Esophagus (tissue), 2 donors: ENCODE data around the gene STARD13. TPM values are rescaled to one million over a fixed set of nuclear protein-coding genes. Genes with fewer than 3 reads are reported as not detected.

Source experiments
- H3K27ac ChIP-seq, 2 donors: one replicate each; pipeline ENCODE4 v1.5.1; 2013; ENCODE audit warnings: low read depth in 2 of 2, mild to moderate bottlenecking in 2 of 2, inconsistent platforms in 1 of 2, low read length in 1 of 2, moderate library complexity in 1 of 2
- H3K27me3 ChIP-seq, 2 donors: one replicate each; pipeline ENCODE4 v1.6.1; 2013; ENCODE audit warnings: low read length in 2 of 2, control low read depth in 1 of 2, mild to moderate bottlenecking in 1 of 2; ENCODE audit not compliant: insufficient read depth in 2 of 2, control insufficient read depth in 1 of 2
- H3K36me3 ChIP-seq, 2 donors: one replicate each; pipeline ENCODE4 v1.6.1; 2013; ENCODE audit warnings: low read length in 1 of 2; ENCODE audit not compliant: control insufficient read depth in 2 of 2, insufficient read depth in 2 of 2
- H3K4me1 ChIP-seq, 2 donors: one replicate each; pipeline ENCODE4 v1.6.1; 2013; ENCODE audit warnings: low read length in 1 of 2; ENCODE audit not compliant: control insufficient read depth in 2 of 2, insufficient read depth in 2 of 2
- H3K4me3 ChIP-seq, 2 donors: one replicate each; pipeline ENCODE4 v1.5.1; 2013; ENCODE audit warnings: low read length in 2 of 2, mild to moderate bottlenecking in 2 of 2, low read depth in 1 of 2, moderate library complexity in 1 of 2
- H3K9me3 ChIP-seq, 2 donors: one replicate each; pipeline ENCODE4 v1.6.1; 2013; ENCODE audit warnings: mild to moderate bottlenecking in 2 of 2, low read depth in 1 of 2, low read length in 1 of 2, moderate library complexity in 1 of 2; ENCODE audit not compliant: control insufficient read depth in 2 of 2, insufficient read depth in 1 of 2
- WGBS, 2 donors: extraction: QIAGEN DNeasy Blood & Tissue Kit; methylation state at CpG; one replicate each; pipeline ENCODE4 v1.1.7; 2013; 5-methylcytosine and 5-hydroxymethylcytosine counted together
- polyA plus RNA-seq, 2 donors: library from polyadenylated mRNA; stranded (reverse); fragments of 200-250 nt; gene quantifications; one replicate each; pipeline ENCODE4 v1.2.3, GENCODE V29; 2013
- donor health status: healthy with polysubstance abuse.
- donor health status: Bipolar disorder and iron deficiency.

The STARD13 gene
- polyA plus RNA-seq, 2 donors, result 1.6 to 3.0 TPM

GRCh38 chr13:33208290-33209220, 77.0 kb downstream of the STARD13 start:
- no peak overlapping the region for H3K4me3 ChIP-seq
- H3K36me3 ChIP-seq, result no peaks in the 10 kb centered on the region
- no peaks in the 10 kb centered on the region for H3K9me3 ChIP-seq
- H3K4me1 ChIP-seq, result peaks cover 0 to 6% of the 10 kb centered on the region in 2 donors
- H3K27ac ChIP-seq, result peak overlapping the region; percentile 61 to 72
- WGBS, 2 donors, result 64 to 67% methylated on average over 6 of the region's 6 CpGs
- no peaks in the 10 kb centered on the region for H3K27me3 ChIP-seq

- Histone ChIP-seq H3K27ac (peak overlapping the region; percentile 64 to 72), H3K4me1 (peaks cover 0 to 6% of the 10 kb centered on the region in 2 donors), H3K36me3 (no peaks in the 10 kb centered on the region), H3K9me3 (no peaks in the 10 kb centered on the region), H3K4me3 (no peak overlapping the region), H3K27me3 (no peaks in the 10 kb centered on the region)
- WGBS, 2 donors, result 26% methylated on average over 3 of the region's 3 CpGs
These were observed 78.0 kb downstream of the STARD13 start for GRCh38 chr13:33207615-33207961.

GRCh38 chr13:33206945-33207614, 78.5 kb downstream of the STARD13 start:
- Histone ChIP-seq H3K27me3 (no peaks in the 10 kb centered on the region), H3K4me3 (no peak overlapping the region), H3K36me3 (no peaks in the 10 kb centered on the region), H3K9me3 (no peaks in the 10 kb centered on the region), H3K27ac (peak overlapping the region; percentile 60 to 64), H3K4me1 (peaks cover 0 to 6% of the 10 kb centered on the region in 2 donors)
- WGBS, 2 donors, result 44 to 55% methylated on average over 5 of the region's 5 CpGs

GRCh38 chr13:33206425-33206824, 79.1 kb downstream of the STARD13 start:
- Histone ChIP-seq H3K36me3 (no peaks in the 10 kb centered on the region), H3K4me1 (peaks cover 0 to 6% of the 10 kb centered on the region in 2 donors), H3K4me3 (no peak overlapping the region), H3K27me3 (no peaks in the 10 kb centered on the region), H3K9me3 (no peaks in the 10 kb centered on the region), H3K27ac (peak overlapping the region in 1 of 2 donors; percentile 11)
- 66 to 83% methylated on average over 3 of the region's 3 CpGs for WGBS, 2 donors

GRCh38 chr13:33205804-33206221, 79.7 kb downstream of the STARD13 start:
- peak overlapping the region in 1 of 2 donors; percentile 22 for H3K4me3 ChIP-seq

GRCh38 chr13:33205224-33205623, 80.3 kb downstream of the STARD13 start:
- Histone ChIP-seq H3K4me1 (peaks cover 0 to 6% of the 10 kb centered on the region in 2 donors), H3K9me3 (no peaks in the 10 kb centered on the region), H3K36me3 (peaks cover 0 to 3% of the 10 kb centered on the region in 2 donors), H3K4me3 (no peak overlapping the region), H3K27me3 (no peaks in the 10 kb centered on the region), H3K27ac (no peak overlapping the region)
- 48 to 53% methylated on average over 4 of the region's 4 CpGs for WGBS, 2 donors

More at GRCh38 chr13:33205804-33206221, 79.7 kb downstream of the STARD13 start:
- Histone ChIP-seq H3K27ac (peak overlapping the region; percentile 15 to 79), H3K27me3 (no peaks in the 10 kb centered on the region), H3K9me3 (no peaks in the 10 kb centered on the region), H3K36me3 (peaks cover 0 to 3% of the 10 kb centered on the region in 2 donors), H3K4me1 (peaks cover 0 to 6% of the 10 kb centered on the region in 2 donors)
- 9 to 15% methylated on average over 6 of the region's 6 CpGs for WGBS, 2 donors

GRCh38 chr13:33204130-33204927, 81.2 kb downstream of the STARD13 start:
- Histone ChIP-seq H3K27ac (peak overlapping the region; percentile 49 to 64), H3K4me1 (peaks cover 0 to 6% of the 10 kb centered on the region in 2 donors), H3K9me3 (no peaks in the 10 kb centered on the region), H3K27me3 (no peaks in the 10 kb centered on the region), H3K36me3 (peaks cover 0 to 3% of the 10 kb centered on the region in 2 donors), H3K4me3 (peak overlapping the region in 1 of 2 donors; percentile 38)
- WGBS, 2 donors, result 44 to 56% methylated on average over 12 of the region's 12 CpGs

- peaks cover 0 to 3% of the 10 kb centered on the region in 2 donors for H3K4me1 ChIP-seq
- no peaks in the 10 kb centered on the region for H3K9me3 ChIP-seq
- no peaks in the 10 kb centered on the region for H3K27me3 ChIP-seq
- peaks cover 0 to 3% of the 10 kb centered on the region in 2 donors for H3K36me3 ChIP-seq
- WGBS, 2 donors, result 80 to 83% methylated on average over 8 of the region's 8 CpGs
- peak overlapping the region in 1 of 2 donors; percentile 60 for H3K27ac ChIP-seq
- H3K4me3 ChIP-seq, result no peak overlapping the region
These were observed 82.8 kb downstream of the STARD13 start for GRCh38 chr13:33202644-33203169.

- Histone ChIP-seq H3K27ac (no peak overlapping the region), H3K4me1 (peaks cover 0 to 3% of the 10 kb centered on the region in 2 donors), H3K27me3 (no peaks in the 10 kb centered on the region), H3K9me3 (no peaks in the 10 kb centered on the region), H3K4me3 (no peak overlapping the region), H3K36me3 (peaks cover 0 to 3% of the 10 kb centered on the region in 2 donors)
- WGBS, 2 donors, result 45 to 66% methylated on average over 1 of the region's 1 CpG
These were observed 83.9 kb downstream of the STARD13 start for GRCh38 chr13:33201659-33202058.
